Measurements from ENCODE around the gene FKBP2. TPM values are rescaled to one million over a fixed set of nuclear protein-coding genes. Genes with fewer than 3 reads are reported as not detected.

FKBP2 gene
- total RNA-seq, 2 donors from 2014 or later, result 27.4 to 29.1 TPM

GRCh38 chr11:64223001-64223651, 17.8 kb upstream of the FKBP2 start:
- Mint-ChIP-seq H3K4me1 (peaks cover 21% of the 10 kb centered on the region), H3K4me3 (no peak overlapping the region), H3K27ac (no peak overlapping the region), H3K36me3 (ENCODE audit: low read depth) (no peaks in the 10 kb centered on the region), H3K27me3 (no peaks in the 10 kb centered on the region)
- no peaks in the 10 kb centered on the region for H3K9me3 ChIP-seq (ENCODE audit: control insufficient read depth, low read length, poor library complexity, severe bottlenecking)
- ATAC-seq (no peak), DNase-seq (no peak)

DNA sequence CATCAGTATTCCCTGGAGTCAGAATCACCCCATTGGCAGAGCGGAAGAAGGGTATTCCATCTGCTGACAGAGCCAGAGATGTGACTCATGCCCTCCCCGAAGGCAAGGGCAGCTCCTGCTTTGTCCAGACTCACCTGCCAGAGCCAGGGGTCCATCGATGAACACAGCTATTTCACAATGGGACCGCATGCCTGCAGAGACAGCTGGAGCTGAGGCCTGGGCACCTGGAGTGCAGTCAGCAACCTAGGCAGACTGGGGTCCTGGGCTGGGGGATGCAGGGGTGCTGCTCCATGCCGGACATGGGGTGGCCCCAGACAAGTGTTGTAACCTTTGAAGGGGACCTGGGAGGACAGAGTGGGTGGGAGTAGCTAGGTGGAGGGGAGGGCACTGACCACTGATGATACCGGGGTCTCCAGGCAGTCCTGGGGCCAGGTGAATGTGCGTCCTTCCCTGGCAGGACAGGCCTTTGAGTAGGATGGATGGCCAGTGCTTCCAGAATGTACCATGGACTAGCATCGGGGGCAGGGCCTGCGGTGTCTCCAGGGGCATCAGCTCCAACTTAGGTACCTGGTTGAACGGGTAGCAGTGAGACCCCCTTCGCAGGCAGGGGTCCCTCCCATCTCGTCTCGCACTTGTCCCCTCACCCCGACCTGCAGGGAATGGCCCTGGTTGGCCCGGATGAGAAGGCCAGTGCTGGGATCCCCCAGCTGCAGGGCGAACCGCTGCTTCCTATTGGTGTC, 16.6 kb upstream of the FKBP2 start:
- DNase-seq, result no peak
- H3K36me3 Mint-ChIP-seq (ENCODE audit: low read depth), result no peaks in the 10 kb centered on the region
- H3K4me1 Mint-ChIP-seq, result peaks cover 17% of the 10 kb centered on the region
- no peaks in the 10 kb centered on the region for H3K9me3 ChIP-seq (ENCODE audit: control insufficient read depth, low read length, poor library complexity, severe bottlenecking)
- no peaks in the 10 kb centered on the region for H3K27me3 Mint-ChIP-seq
- no peak for ATAC-seq
- H3K4me3 Mint-ChIP-seq, result peak overlapping the region; percentile 7
- H3K27ac Mint-ChIP-seq, result peak overlapping the region; percentile 16

- ATAC-seq (no peak), DNase-seq (no peak)
- Mint-ChIP-seq H3K4me3 (peak overlapping the region; percentile 91), H3K27me3 (no peaks in the 10 kb centered on the region), H3K27ac (peak overlapping the region; percentile 67), H3K4me1 (peaks cover 23% of the 10 kb centered on the region), H3K36me3 (ENCODE audit: low read depth) (no peaks in the 10 kb centered on the region)
- no peaks in the 10 kb centered on the region for H3K9me3 ChIP-seq (ENCODE audit: control insufficient read depth, low read length, poor library complexity, severe bottlenecking)
These were observed 15.8 kb upstream of the FKBP2 start for GRCh38 chr11:64224891-64225607.

- ATAC-seq (peak; percentile 75), DNase-seq (peak; percentile 83 to 87 (median 86))
- no peaks in the 10 kb centered on the region for H3K9me3 ChIP-seq (ENCODE audit: control insufficient read depth, low read length, poor library complexity, severe bottlenecking)
- Mint-ChIP-seq H3K27ac (peak within 1 kb of the TSS; percentile 77), H3K4me1 (peaks cover 25% of the 10 kb centered on the region), H3K4me3 (peak within 1 kb of the TSS; percentile 91), H3K36me3 (ENCODE audit: low read depth) (no peaks in the 10 kb centered on the region), H3K27me3 (no peaks in the 10 kb centered on the region)
These were observed 15.0 kb upstream of the FKBP2 start, which contains the start of the genes NUDT22 and TRPT1 for GRCh38 chr11:64225608-64226506. NUDT22 (plus strand) TSS chr11:64226274; CDS start chr11:64226653, 379 bp downstream. TRPT1 (minus strand) TSS chr11:64226186; CDS start chr11:64225860, 326 bp downstream.

GRCh38 chr11:64226507-64227051, 14.3 kb upstream of the FKBP2 start:
- no peaks in the 10 kb centered on the region for H3K9me3 ChIP-seq (ENCODE audit: control insufficient read depth, low read length, poor library complexity, severe bottlenecking)
- DNase-seq, result peak in 2 of 3 donors; percentile 36 to 53
- Mint-ChIP-seq H3K36me3 (ENCODE audit: low read depth) (no peaks in the 10 kb centered on the region), H3K4me1 (peaks cover 26% of the 10 kb centered on the region), H3K27me3 (no peaks in the 10 kb centered on the region), H3K27ac (peak overlapping the region; percentile 77), H3K4me3 (peak overlapping the region; percentile 91)
- peak; percentile 21 for ATAC-seq

DNA sequence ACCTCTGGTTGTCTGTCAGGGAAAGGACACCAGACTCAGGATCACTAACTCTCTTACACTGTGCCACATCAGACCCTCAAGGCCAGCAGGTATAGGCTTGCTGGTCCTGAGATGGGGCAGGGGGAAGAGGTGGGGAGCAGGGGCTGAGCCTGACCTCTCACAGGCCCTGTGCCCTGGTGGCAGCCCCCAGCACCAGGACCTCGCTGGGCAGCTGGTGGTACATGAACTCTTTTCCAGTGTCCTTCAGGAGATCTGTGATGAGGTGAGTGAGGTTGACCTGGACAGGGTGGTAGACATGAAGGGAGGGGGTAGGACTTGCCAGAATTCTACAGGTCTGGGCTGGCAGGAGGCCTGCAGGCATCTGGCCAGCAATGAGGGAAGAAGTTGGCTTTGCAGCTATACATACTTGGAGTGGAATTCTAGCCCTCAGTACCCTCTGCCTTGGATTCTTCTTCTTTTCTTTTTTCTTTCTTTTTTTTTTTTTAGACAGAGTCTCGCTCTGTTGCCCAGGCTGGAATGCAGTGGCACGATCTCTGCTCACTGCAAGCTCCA, 13.4 kb upstream of the FKBP2 start:
- Mint-ChIP-seq H3K4me1 (peaks cover 30% of the 10 kb centered on the region), H3K4me3 (peak overlapping the region; percentile 91), H3K36me3 (ENCODE audit: low read depth) (no peaks in the 10 kb centered on the region), H3K27ac (peak overlapping the region; percentile 77), H3K27me3 (no peaks in the 10 kb centered on the region)
- DNase-seq, result no peak
- ATAC-seq, result no peak
- H3K9me3 ChIP-seq (ENCODE audit: control insufficient read depth, low read length, poor library complexity, severe bottlenecking), result no peaks in the 10 kb centered on the region

DNA sequence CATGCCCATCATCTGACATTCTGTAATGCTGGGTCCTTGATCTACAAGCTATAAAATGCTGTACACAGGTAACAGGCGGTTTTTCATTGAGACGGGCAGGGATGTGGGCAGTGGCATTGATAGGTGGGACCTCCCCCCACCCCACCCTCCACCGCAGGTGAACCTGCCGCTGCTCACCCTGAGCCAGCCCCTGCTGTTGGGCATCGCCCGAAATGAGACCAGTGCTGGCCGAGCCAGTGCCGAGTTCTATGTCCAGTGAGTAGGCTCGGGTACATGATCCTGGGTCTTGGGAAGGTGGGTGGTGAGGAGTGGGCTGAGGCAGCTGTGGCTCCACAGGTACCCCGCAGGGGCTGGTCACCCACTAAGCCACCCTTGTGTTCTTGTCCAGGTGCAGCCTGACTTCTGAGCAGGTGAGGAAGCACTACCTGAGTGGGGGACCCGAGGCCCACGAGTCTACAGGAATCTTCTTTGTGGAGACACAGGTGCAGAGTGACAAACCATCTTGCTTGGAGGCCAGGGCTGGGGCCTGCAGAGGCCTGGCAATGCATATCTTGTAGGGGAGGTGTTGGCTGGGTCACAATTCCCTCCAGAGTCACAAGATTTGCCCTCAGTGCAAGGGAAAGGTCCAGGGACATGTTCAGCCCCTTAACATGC, 11.7 kb upstream of the FKBP2 start:
- Mint-ChIP-seq H3K27ac (peak overlapping the region; percentile 90), H3K4me1 (peaks cover 30% of the 10 kb centered on the region)
- ATAC-seq, result no peak

GRCh38 chr11:64229744-64230170, 11.1 kb upstream of the FKBP2 start:
- Mint-ChIP-seq H3K4me1 (peaks cover 30% of the 10 kb centered on the region), H3K4me3 (peak overlapping the region; percentile 92), H3K27me3 (no peaks in the 10 kb centered on the region), H3K27ac (peak overlapping the region; percentile 90), H3K36me3 (ENCODE audit: low read depth) (no peaks in the 10 kb centered on the region)
- no peaks in the 10 kb centered on the region for H3K9me3 ChIP-seq (ENCODE audit: control insufficient read depth, low read length, poor library complexity, severe bottlenecking)
- DNase-seq (no peak), ATAC-seq (no peak)

More for the DNA sequence above, 11.7 kb upstream of the FKBP2 start:
- Mint-ChIP-seq H3K4me3 (peak overlapping the region; percentile 92), H3K36me3 (ENCODE audit: low read depth) (no peaks in the 10 kb centered on the region), H3K27me3 (no peaks in the 10 kb centered on the region)
- no peaks in the 10 kb centered on the region for H3K9me3 ChIP-seq (ENCODE audit: control insufficient read depth, low read length, poor library complexity, severe bottlenecking)
- no peak for DNase-seq

DNA sequence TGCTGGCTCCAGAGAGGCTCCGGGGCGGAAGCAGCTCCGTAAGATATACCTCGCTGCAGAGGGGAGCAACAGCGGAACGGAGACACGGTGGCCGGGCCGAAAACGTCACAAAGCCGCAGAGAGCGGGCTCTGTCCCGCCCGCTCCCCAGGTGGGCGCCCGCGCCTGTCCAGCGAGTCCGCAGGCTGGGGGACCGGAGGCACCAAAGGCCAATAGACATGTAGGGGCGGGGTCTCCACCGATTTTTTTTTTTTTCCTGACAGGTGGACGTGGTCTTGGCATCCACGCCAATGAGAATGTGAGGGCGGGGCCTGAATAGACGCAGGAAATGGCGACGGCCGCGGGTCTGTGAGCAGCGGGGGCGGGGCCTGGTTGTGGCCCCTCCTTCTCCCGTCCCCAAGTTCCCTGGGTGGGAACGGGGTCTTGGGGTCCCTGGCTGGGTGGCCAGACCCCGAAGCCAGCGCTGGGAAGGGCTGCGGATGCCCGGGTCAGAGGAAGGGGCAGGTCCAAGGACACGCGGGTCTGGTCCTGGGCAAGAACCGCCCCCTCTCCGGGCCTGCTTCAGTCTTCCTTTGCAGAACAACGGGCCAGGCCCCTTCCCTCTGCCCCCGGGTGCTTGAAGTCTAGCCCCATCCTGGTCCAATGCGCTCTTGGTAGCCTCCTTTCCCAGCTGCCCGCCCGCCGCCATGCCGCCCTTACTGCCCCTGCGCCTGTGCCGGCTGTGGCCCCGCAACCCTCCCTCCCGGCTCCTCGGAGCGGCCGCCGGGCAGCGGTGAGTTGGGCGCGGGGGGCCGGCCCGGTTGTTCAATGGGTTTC, 10.5 kb upstream of the FKBP2 start, which contains the start of gene DNAJC4:
Gene DNAJC4 (plus strand): TSS at position 378 of the 814 bp plus-strand sequence. CDS start 307 bp downstream, at position 685.
- H3K27me3 Mint-ChIP-seq, result no peaks in the 10 kb centered on the region
- H3K4me1 Mint-ChIP-seq, result peaks cover 34% of the 10 kb centered on the region
- ATAC-seq, result peak; percentile 68
- no peaks in the 10 kb centered on the region for H3K9me3 ChIP-seq (ENCODE audit: control insufficient read depth, low read length, poor library complexity, severe bottlenecking)
- peak within 1 kb of the TSS; percentile 90 for H3K27ac Mint-ChIP-seq
- peak within 1 kb of the TSS; percentile 92 for H3K4me3 Mint-ChIP-seq
- peak; percentile 72 to 83 (median 83) for DNase-seq
- no peaks in the 10 kb centered on the region for H3K36me3 Mint-ChIP-seq (ENCODE audit: low read depth)

- Mint-ChIP-seq H3K4me1 (peaks cover 35% of the 10 kb centered on the region), H3K36me3 (ENCODE audit: low read depth) (no peaks in the 10 kb centered on the region), H3K27me3 (no peaks in the 10 kb centered on the region), H3K27ac (peak overlapping the region; percentile 90), H3K4me3 (peak overlapping the region; percentile 92)
- ATAC-seq (no peak), DNase-seq (no peak)
- H3K9me3 ChIP-seq (ENCODE audit: control insufficient read depth, low read length, poor library complexity, severe bottlenecking), result no peaks in the 10 kb centered on the region
These were observed 9.9 kb upstream of the FKBP2 start for GRCh38 chr11:64230985-64231365.

GRCh38 chr11:64231546-64231945, 9.3 kb upstream of the FKBP2 start:
- no peak for ATAC-seq
- Mint-ChIP-seq H3K4me1 (peaks cover 34% of the 10 kb centered on the region), H3K4me3 (peak overlapping the region; percentile 92), H3K36me3 (ENCODE audit: low read depth) (no peaks in the 10 kb centered on the region), H3K27ac (peak overlapping the region; percentile 90), H3K27me3 (no peaks in the 10 kb centered on the region)
- no peaks in the 10 kb centered on the region for H3K9me3 ChIP-seq (ENCODE audit: control insufficient read depth, low read length, poor library complexity, severe bottlenecking)
- DNase-seq, result no peak
